ENCODE results near the gene TANGO2. TPM values are rescaled to one million over a fixed set of nuclear protein-coding genes. Genes with fewer than 3 reads are reported as not detected.

TANGO2 gene
- total and polyA plus RNA-seq, 2 of the 8 experiments (the other 6 are each of a cell fraction or from before 2014, with no cell fraction given) = 10.1 to 18.4 TPM

GRCh38 chr22:19992481-19992911, 28.4 kb upstream of the TANGO2 start (continued):
- TF ChIP-seq KDM4A (IDR thresholded peaks at IDR 0.05; ENCODE audit: low read depth, low read length, severe bottlenecking) (no peak), CHD7 (IDR thresholded peaks at IDR 0.05; ENCODE audit: insufficient replicate concordance, low read length) (no peak), KDM1A (IDR thresholded peaks at IDR 0.05; ENCODE audit: borderline replicate concordance, low read length) (no peak)

All from H1 (cell line).